Glomerular visceral epithelial cell (primary cell): ENCODE data around the gene CYP27B1.
"Not testable (repeated sequence)": the region's sequence is repeated elsewhere in the genome, so short reads cannot be mapped to it uniquely, and the experiment has no call there.

Source experiments
- DNase-seq: peaks from one replicate; pipeline ENCODE4 v3.0.0-alpha.2; 2016; ENCODE audit errors: extremely low spot score

CYP27B1 gene

GRCh38 chr12:57722716-57723629, 43.9 kb downstream of the CYP27B1 start:
- DNase-seq: no peak

GRCh38 chr12:57721846-57722608, 44.9 kb downstream of the CYP27B1 start:
- not testable (repeated sequence) for DNase-seq

- DNase-seq: no peak
Observed at GRCh38 chr12:57720606-57721595, 46.0 kb downstream of the CYP27B1 start.

GRCh38 chr12:57719777-57720605, 46.9 kb downstream of the CYP27B1 start:
- no peak for DNase-seq

DNA sequence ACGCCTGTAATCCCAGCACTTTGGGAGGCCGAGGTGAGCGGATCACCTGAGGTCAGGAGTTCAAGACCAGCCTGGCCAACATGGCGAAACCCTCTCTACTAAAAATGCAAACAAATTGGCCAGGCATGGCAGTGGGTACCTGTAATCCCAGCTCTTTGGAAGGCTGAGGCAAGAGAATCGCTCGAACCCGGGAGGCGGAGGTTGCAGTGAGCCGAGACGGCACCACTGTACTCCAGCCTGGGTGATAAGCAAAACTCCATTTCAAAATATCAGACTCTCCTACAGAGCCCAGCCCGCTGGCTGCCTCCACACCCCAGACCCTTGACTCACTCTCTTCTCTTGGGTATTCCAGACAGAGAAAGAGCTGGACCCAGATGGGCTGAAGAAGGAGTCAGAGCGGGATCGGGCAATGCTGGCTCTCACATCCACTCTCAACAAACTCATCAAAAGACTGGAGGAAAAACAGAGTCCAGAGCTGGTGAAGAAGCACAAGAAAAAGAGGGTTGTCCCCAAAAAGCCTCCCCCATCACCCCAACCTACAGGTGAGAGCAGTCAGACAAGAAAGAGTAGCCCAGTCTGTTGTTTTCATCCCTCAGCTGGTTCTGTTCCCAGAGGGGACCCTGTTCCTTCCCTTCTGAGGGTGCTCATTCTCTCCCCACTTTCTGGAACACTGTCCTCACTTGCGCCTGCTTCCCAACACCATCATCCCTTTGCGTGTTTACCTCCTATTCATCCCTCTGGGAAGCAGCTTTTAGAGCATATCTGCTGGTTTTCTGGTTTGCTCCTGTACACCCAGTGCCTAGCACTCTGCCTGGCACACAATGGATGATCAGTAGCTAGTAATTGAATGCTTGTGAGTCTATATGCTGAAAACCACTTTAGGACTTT, 48.0 kb downstream of the CYP27B1 start:
- DNase-seq: no peak

GRCh38 chr12:57717846-57718640, 48.8 kb downstream of the CYP27B1 start:
- no peak for DNase-seq

DNA sequence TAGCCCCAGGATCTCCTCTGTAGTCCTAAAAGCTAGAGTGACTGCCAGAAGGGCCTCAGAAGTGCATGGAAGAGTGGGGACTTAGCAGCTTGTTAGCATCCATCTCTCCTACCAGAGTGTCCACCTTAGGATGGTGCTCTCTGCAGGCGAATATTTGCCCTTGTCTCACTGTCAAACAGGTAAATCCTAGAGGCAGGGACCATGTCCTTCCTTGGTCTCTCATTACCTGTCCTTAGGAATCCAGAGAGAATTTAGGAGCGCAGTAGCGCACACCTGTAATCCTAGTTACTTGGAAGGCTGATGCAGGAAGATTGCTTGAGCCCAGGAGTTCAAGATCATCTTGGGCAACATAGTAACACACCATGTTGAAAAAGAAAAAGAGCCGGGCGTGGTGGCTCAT, 49.7 kb downstream of the CYP27B1 start:
- DNase-seq: no peak

- DNase-seq: no peak
Observed at GRCh38 chr12:57716305-57716704, 50.6 kb downstream of the CYP27B1 start.

- no peak for DNase-seq
Observed at GRCh38 chr12:57715786-57716185, 51.1 kb downstream of the CYP27B1 start.

DNA sequence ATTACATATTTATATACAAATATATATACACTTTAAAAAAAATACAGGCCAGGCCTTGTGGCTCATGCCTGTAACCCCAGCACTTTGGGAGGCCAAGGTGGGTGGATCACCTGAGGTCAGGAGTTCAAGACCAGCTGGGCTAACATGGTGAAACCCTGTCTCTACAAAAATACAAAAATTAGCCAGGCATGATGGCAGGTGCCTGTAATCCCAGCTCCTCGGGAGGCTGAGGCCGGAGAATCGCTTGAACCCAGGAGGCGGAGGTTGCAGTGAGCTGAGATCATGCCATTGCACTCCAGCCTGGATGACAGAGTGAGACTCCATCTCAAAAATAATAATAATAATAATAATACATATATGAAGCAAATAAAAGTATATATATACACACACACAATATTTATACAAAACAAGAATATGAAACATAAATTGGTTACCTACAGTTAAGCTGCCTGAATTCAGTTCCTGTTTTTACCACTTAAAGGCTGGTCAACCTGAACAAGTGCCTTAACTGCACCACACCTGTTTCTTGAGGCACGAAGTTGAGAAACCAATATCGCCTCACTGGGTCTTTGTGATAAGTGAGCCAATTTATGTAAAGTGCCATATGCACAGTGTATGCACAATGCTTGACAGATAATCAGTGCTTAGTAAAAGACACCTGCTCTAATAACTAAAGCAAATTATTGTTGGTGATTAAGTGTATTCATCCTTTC, 51.7 kb downstream of the CYP27B1 start:
- not testable (repeated sequence) for DNase-seq

DNA sequence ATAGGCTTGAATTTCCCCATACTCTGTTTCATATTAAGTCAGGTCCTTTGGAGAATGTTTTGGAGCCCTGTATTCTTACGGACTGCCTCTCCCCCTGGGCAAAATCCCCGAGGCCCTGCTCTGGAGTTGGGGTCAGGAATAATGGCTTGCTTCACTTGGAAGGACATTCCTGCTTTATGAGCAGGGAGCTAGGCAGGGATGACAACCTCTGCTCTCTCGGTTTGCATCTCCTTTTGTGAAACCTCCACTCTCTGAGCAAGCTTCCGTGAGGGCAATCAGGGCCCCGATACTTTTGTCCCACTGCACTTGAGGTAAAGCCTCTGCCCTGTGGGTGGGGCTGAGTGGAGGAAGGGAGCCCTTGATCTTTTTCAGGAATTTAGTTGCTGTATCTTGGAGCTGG, 53.7 kb downstream of the CYP27B1 start:
- no peak for DNase-seq

GRCh38 chr12:57712701-57713100, 54.2 kb downstream of the CYP27B1 start:
- no peak for DNase-seq
